H1 (cell line): ENCODE measurements around the gene MBP. TPM values are rescaled to one million over a fixed set of nuclear protein-coding genes. Genes with fewer than 3 reads are reported as not detected.

Experiments used
- BCL11A ChIP-seq, 2 experiments: IDR thresholded peaks; one replicate each; pipeline ENCODE4 v1.6.1; 2011; ENCODE audit warnings: low read depth in 2 of 2, low read length in 2 of 2, mild to moderate bottlenecking in 2 of 2
- FOSL1 ChIP-seq: IDR thresholded peaks from 2 replicates; pipeline ENCODE4 v1.6.1; 2011; ENCODE audit warnings: mild to moderate bottlenecking, low read depth, low read length, moderate library complexity; ENCODE audit not compliant: insufficient read depth
- HDAC6 ChIP-seq: IDR thresholded peaks from one replicate; pipeline ENCODE4 v1.7.1; 2012; ENCODE audit warnings: low read depth, mild to moderate bottlenecking, inconsistent platforms, low read length, moderate library complexity
- RBBP5 ChIP-seq: IDR thresholded peaks from 2 replicates; pipeline ENCODE4 v1.7.1; 2012; ENCODE audit warnings: low read depth, mild to moderate bottlenecking, inconsistent platforms, low read length, moderate library complexity, borderline replicate concordance
- RNF2 ChIP-seq: fragments of 200-900, 300-1000 bp; sonication (generic); IDR thresholded peaks from 2 replicates; pipeline ENCODE4 v1.7.1; 2016; ENCODE audit warnings: borderline replicate concordance, low read depth, mild to moderate bottlenecking, antibody characterized with exemption, low read length; ENCODE audit not compliant: poor library complexity, severe bottlenecking; ENCODE audit errors: missing control alignments
- SAP30 ChIP-seq: fragments of 300-600 bp; sonication (generic); IDR thresholded peaks from 2 replicates; pipeline ENCODE4 v1.7.1; 2012; ENCODE audit warnings: low read length, moderate library complexity, mild to moderate bottlenecking, inconsistent platforms; ENCODE audit not compliant: insufficient read depth, insufficient replicate concordance
- SP1 ChIP-seq: IDR thresholded peaks from 2 replicates; pipeline ENCODE4 v1.6.1; 2011; ENCODE audit warnings: low read depth, low read length
- SP4 ChIP-seq: IDR thresholded peaks from 2 replicates; pipeline ENCODE4 v1.6.1; 2012; ENCODE audit warnings: low read length, inconsistent platforms
- polyA plus RNA-seq, 7 experiments: library from polyadenylated mRNA; depleted of rRNA in 3 of 7; stranded (reverse) in 5 of 7; unstranded in 2 of 7; fragments of >200 nt in 5 of 7; fragments of 200-250 nt in 2 of 7; gene quantifications; 1 replicate in 5 of 7; 2 replicates in 1 of 7; 4 replicates in 1 of 7; pipeline versions ENCODE4 v1.2.1 to v1.2.3, GENCODE V29; 2011 to 2013; ENCODE audit warnings: missing spikeins in 2 of 7, mixed read lengths in 2 of 7
- total RNA-seq: library from RNA; stranded (reverse); fragmentation: NEBNext Ultra II Directional; extraction: Animal tissue kit (Norgen Biotek cat#: 25700); gene quantifications from 2 replicates; pipeline ENCODE4 v1.2.1, GENCODE V29; 2021
- TF ChIP-seq, protein P1 (sequence below): fragments of 300-600 bp; sonication (generic); IDR thresholded peaks from 2 replicates; pipeline ENCODE4 v1.7.1; 2012; ENCODE audit warnings: low read length, moderate library complexity, mild to moderate bottlenecking, inconsistent platforms; ENCODE audit not compliant: insufficient replicate concordance

MBP gene
- total and polyA plus RNA-seq, 2 of the 8 experiments (the other 6 are each of a cell fraction or from before 2014, with no cell fraction given): 7.7 to 19.2 TPM

DNA sequence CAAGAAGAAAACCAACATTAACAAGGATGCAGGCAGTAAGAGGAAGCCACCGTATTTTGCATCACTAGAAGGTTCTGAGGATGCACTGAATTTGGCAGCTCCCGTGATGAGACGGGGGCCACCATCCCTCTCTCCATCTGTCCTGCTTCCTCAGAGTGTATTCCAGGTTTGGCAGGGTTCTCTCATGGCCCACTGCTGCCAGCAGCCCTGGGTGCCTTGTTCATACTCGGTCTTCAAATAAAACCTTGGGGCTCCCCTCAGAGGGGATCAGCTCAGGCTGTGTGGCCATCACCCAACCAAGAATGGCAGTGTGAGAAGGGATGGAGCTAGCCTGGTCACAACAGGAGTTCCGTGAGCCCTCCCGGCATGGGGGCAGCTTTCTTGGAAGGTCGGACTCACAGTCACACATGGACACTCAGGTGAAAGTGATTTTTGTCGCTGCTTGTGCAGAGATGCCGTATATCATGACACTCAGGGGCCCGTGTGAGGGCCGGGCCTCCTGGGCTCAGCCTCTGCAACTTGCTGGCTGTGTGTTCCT, 12.8 kb upstream of the MBP start (continued):
- TF ChIP-seq, protein P1, sequence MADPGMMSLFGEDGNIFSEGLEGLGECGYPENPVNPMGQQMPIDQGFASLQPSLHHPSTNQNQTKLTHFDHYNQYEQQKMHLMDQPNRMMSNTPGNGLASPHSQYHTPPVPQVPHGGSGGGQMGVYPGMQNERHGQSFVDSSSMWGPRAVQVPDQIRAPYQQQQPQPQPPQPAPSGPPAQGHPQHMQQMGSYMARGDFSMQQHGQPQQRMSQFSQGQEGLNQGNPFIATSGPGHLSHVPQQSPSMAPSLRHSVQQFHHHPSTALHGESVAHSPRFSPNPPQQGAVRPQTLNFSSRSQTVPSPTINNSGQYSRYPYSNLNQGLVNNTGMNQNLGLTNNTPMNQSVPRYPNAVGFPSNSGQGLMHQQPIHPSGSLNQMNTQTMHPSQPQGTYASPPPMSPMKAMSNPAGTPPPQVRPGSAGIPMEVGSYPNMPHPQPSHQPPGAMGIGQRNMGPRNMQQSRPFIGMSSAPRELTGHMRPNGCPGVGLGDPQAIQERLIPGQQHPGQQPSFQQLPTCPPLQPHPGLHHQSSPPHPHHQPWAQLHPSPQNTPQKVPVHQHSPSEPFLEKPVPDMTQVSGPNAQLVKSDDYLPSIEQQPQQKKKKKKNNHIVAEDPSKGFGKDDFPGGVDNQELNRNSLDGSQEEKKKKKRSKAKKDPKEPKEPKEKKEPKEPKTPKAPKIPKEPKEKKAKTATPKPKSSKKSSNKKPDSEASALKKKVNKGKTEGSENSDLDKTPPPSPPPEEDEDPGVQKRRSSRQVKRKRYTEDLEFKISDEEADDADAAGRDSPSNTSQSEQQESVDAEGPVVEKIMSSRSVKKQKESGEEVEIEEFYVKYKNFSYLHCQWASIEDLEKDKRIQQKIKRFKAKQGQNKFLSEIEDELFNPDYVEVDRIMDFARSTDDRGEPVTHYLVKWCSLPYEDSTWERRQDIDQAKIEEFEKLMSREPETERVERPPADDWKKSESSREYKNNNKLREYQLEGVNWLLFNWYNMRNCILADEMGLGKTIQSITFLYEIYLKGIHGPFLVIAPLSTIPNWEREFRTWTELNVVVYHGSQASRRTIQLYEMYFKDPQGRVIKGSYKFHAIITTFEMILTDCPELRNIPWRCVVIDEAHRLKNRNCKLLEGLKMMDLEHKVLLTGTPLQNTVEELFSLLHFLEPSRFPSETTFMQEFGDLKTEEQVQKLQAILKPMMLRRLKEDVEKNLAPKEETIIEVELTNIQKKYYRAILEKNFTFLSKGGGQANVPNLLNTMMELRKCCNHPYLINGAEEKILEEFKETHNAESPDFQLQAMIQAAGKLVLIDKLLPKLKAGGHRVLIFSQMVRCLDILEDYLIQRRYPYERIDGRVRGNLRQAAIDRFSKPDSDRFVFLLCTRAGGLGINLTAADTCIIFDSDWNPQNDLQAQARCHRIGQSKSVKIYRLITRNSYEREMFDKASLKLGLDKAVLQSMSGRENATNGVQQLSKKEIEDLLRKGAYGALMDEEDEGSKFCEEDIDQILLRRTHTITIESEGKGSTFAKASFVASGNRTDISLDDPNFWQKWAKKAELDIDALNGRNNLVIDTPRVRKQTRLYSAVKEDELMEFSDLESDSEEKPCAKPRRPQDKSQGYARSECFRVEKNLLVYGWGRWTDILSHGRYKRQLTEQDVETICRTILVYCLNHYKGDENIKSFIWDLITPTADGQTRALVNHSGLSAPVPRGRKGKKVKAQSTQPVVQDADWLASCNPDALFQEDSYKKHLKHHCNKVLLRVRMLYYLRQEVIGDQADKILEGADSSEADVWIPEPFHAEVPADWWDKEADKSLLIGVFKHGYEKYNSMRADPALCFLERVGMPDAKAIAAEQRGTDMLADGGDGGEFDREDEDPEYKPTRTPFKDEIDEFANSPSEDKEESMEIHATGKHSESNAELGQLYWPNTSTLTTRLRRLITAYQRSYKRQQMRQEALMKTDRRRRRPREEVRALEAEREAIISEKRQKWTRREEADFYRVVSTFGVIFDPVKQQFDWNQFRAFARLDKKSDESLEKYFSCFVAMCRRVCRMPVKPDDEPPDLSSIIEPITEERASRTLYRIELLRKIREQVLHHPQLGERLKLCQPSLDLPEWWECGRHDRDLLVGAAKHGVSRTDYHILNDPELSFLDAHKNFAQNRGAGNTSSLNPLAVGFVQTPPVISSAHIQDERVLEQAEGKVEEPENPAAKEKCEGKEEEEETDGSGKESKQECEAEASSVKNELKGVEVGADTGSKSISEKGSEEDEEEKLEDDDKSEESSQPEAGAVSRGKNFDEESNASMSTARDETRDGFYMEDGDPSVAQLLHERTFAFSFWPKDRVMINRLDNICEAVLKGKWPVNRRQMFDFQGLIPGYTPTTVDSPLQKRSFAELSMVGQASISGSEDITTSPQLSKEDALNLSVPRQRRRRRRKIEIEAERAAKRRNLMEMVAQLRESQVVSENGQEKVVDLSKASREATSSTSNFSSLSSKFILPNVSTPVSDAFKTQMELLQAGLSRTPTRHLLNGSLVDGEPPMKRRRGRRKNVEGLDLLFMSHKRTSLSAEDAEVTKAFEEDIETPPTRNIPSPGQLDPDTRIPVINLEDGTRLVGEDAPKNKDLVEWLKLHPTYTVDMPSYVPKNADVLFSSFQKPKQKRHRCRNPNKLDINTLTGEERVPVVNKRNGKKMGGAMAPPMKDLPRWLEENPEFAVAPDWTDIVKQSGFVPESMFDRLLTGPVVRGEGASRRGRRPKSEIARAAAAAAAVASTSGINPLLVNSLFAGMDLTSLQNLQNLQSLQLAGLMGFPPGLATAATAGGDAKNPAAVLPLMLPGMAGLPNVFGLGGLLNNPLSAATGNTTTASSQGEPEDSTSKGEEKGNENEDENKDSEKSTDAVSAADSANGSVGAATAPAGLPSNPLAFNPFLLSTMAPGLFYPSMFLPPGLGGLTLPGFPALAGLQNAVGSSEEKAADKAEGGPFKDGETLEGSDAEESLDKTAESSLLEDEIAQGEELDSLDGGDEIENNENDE: no peak
- TF ChIP-seq RBBP5: no peak
- TF ChIP-seq SAP30: no peak
- no peak for TF ChIP-seq SP4
- no peak for TF ChIP-seq BCL11A (IDR thresholded peaks at IDR 0.05; ENCODE audit: low read depth in 2 of 2, low read length in 2 of 2)
- TF ChIP-seq RNF2: no peak
- no peak for TF ChIP-seq SP1
- TF ChIP-seq FOSL1: no peak
- no peak for TF ChIP-seq HDAC6
